B cell (primary cell): ENCODE data around the gene ABHD3. TPM values are rescaled to one million over a fixed set of nuclear protein-coding genes. Genes with fewer than 3 reads are reported as not detected.
"Not testable (repeated sequence)": the region's sequence is repeated elsewhere in the genome, so short reads cannot be mapped to it uniquely, and the experiment has no call there.

ENCODE experiments used
- ATAC-seq: fragments of 200-7000 bp; cut with Tn5 transposase; one replicate; pipeline ENCODE4 v1.10.0; 2021; ENCODE audit warnings: low read depth, mild to moderate bottlenecking, moderate number of reproducible peaks, moderate library complexity
- CTCF ChIA-PET: fragments of 350-600 bp; sonication (Branson Sonifier 250); formaldehyde crosslinking; loops from one replicate; lab custom pipeline; 2021; ENCODE audit warnings: antibody characterized with exemption, inconsistent platforms; lab: Charles Lee
- POLR2A ChIA-PET: fragments of 350-600 bp; sonication (Branson Sonifier 250); formaldehyde crosslinking; loops from one replicate; lab custom pipeline; 2021; ENCODE audit warnings: antibody characterized with exemption; lab: Charles Lee
- DNase-seq: peaks from one replicate; pipeline ENCODE4 v3.0.0; 2013
- H2AFZ ChIP-seq: 2 replicates; pipeline ENCODE4 v1.6.1; 2012; ENCODE audit warnings: mild to moderate bottlenecking, low read depth, low read length; ENCODE audit not compliant: insufficient read depth, poor library complexity, severe bottlenecking
- H3K27ac ChIP-seq, 2 donors: 1 replicate in 1 of 2; 2 replicates in 1 of 2; pipeline ENCODE4 v1.5.1; 2012 to 2013; ENCODE audit warnings: low read length in 2 of 2, mild to moderate bottlenecking in 2 of 2, moderate library complexity in 1 of 2
- H3K27me3 ChIP-seq, 4 experiments: fragments of 200-600 bp in 1 of 4; sonication (generic) in 1 of 4; replicated peaks in 1 of 4; 1 replicate in 2 of 4; 2 replicates in 2 of 4; pipeline versions ENCODE4 v1.6.1 to v1.7.0; 2013 to 2016; ENCODE audit warnings: low read length in 3 of 4, mild to moderate bottlenecking in 2 of 4, mixed read lengths in 1 of 4, moderate library complexity in 1 of 4; ENCODE audit not compliant: insufficient read depth in 4 of 4, control insufficient read depth in 3 of 4; ENCODE audit errors: control extremely low read depth in 1 of 4
- H3K36me3 ChIP-seq, 2 experiments: replicated peaks in 1 of 2; 1 replicate in 1 of 2; 2 replicates in 1 of 2; pipeline versions ENCODE4 v1.6.1 to v1.7.1; 2013; ENCODE audit warnings: low read length in 1 of 2; ENCODE audit not compliant: insufficient read depth in 2 of 2, control insufficient read depth in 1 of 2; ENCODE audit errors: control extremely low read depth in 1 of 2, extremely low read depth in 1 of 2
- H3K4me1 ChIP-seq, 2 donors: fragments of 200-600 bp in 1 of 2; sonication (generic) in 1 of 2; 1 replicate in 1 of 2; 2 replicates in 1 of 2; pipeline versions ENCODE4 v1.5.1 to v1.6.1; 2013 to 2017; ENCODE audit warnings: low read length in 2 of 2; ENCODE audit not compliant: control insufficient read depth in 2 of 2, insufficient read depth in 2 of 2
- H3K4me2 ChIP-seq: replicated peaks from 2 replicates; pipeline ENCODE3; 2012; ENCODE audit warnings: mild to moderate bottlenecking, low read depth, low read length; ENCODE audit not compliant: poor library complexity, severe bottlenecking
- H3K4me3 ChIP-seq, 5 experiments: fragments of 200-600 bp in 1 of 5; sonication (generic) in 1 of 5; 1 replicate in 3 of 5; 2 replicates in 2 of 5; pipeline versions ENCODE4 v1.5.1 to v1.7.0; 2011 to 2016; ENCODE audit warnings: low read length in 4 of 5, mild to moderate bottlenecking in 4 of 5, low read depth in 2 of 5, control low read depth in 1 of 5, moderate library complexity in 1 of 5; ENCODE audit not compliant: insufficient read depth in 1 of 5; ENCODE audit errors: control extremely low read depth in 1 of 5, extremely low read depth in 1 of 5
- H3K79me2 ChIP-seq: fragments of 200-600 bp; sonication (generic); one replicate; pipeline ENCODE4 v1.6.0; 2016; ENCODE audit warnings: low read length; ENCODE audit not compliant: control insufficient read depth, insufficient read depth
- H3K9ac ChIP-seq: fragments of 200-600 bp; sonication (generic); 2 replicates; pipeline ENCODE4 v1.6.1; 2017; ENCODE audit warnings: mild to moderate bottlenecking, low read length, moderate library complexity
- H3K9me3 ChIP-seq, 3 donors: one replicate each; pipeline versions ENCODE4 v1.6.1 to v1.7.1; 2013; ENCODE audit warnings: low read length in 2 of 3; ENCODE audit not compliant: control insufficient read depth in 2 of 3, insufficient read depth in 1 of 3; ENCODE audit errors: control extremely low read depth in 1 of 3
- H4K20me1 ChIP-seq: 2 replicates; pipeline ENCODE4 v1.6.0; 2012; ENCODE audit warnings: mild to moderate bottlenecking, low read length; ENCODE audit not compliant: insufficient read depth, control insufficient read depth, poor library complexity, severe bottlenecking
- H3K27ac Mint-ChIP-seq: one replicate; pipeline ENCODE4 v1.8.0; 2021; ENCODE audit warnings: mixed read lengths
- H3K27me3 Mint-ChIP-seq: one replicate; pipeline ENCODE4 v1.8.0; 2021; ENCODE audit warnings: mixed read lengths
- H3K4me1 Mint-ChIP-seq: one replicate; pipeline ENCODE4 v1.8.0; 2021; ENCODE audit warnings: mixed read lengths
- H3K4me3 Mint-ChIP-seq: one replicate; pipeline ENCODE4 v1.8.0; 2021; ENCODE audit warnings: mixed read lengths
- H3K9me3 Mint-ChIP-seq: one replicate; pipeline ENCODE4 v1.8.0; 2022; ENCODE audit warnings: mixed read lengths; ENCODE audit not compliant: insufficient read depth
- CTCF ChIP-seq: fragments of 200-600 bp; IDR thresholded peaks from one replicate; pipeline ENCODE4 v1.8.0; 2022; ENCODE audit warnings: antibody characterized with exemption, mild to moderate bottlenecking
- EZH2 ChIP-seq: IDR thresholded peaks from 2 replicates; pipeline ENCODE4 v1.6.1; 2012; ENCODE audit warnings: borderline replicate concordance, low read depth, mild to moderate bottlenecking, moderate library complexity, low read length; ENCODE audit not compliant: insufficient read depth, poor library complexity, severe bottlenecking
- WGBS: methylation state at CpG from one replicate; pipeline ENCODE4 v1.1.5; 2013; ENCODE audit warnings: missing lambda C conversion rate; ENCODE audit not compliant: insufficient coverage; 5-methylcytosine and 5-hydroxymethylcytosine counted together
- intact Hi-C: fragments of 100-400 bp; cut with micrococcal nuclease; formaldehyde crosslinking; loops from one replicate; pipeline ENCODE4 v1.10.0; 2022
- polyA plus RNA-seq: library from polyadenylated mRNA; depleted of rRNA; stranded (reverse); fragments of >200 nt; gene quantifications from 2 replicates; pipeline ENCODE4 v1.2.3, GENCODE V29; 2012
- total RNA-seq, 2 donors: library from RNA; stranded (reverse); fragments of 120-200 nt in 1 of 2; gene quantifications; 1 replicate in 1 of 2; 2 replicates in 1 of 2; pipeline versions ENCODE4 v1.2.3 to v1.2.4, GENCODE V29; 2013 to 2022

The ABHD3 gene
- total and polyA plus RNA-seq, 2 donors (not counting 1 experiment from before 2014, with no cell fraction given) = 24.7 to 27.6 TPM

DNA sequence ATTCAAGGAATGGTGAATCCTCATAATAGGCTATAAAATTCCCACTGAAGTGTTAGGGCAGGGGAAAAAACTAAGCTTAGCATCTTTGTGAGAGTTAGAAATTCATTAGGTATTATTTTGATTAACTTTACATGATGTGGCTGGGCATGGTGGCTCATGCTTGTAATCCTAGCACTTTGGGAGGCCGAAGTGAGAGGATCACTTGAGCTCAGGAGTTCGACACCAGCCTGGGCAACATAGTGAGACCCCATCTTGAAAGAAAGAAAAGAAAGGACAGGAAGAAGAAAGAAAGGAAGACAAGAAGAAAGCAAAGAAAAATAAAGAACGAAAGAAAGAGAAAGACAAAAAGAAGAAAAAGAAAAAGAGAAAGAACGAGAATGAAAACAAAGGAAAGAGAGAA is 52.5 kb downstream of the ABHD3 start:
- no peak for DNase-seq
- WGBS = 97% methylated on average over 4 of the region's 4 CpGs
- intact Hi-C loops = no loop called here
- TF ChIP-seq EZH2 (no peak), CTCF (peak; percentile 12)
- Histone ChIP-seq H3K9me3 (peaks cover 0 to 3% (median 0%) of the 10 kb centered on the region in 3 donors), H3K4me3 (no peak overlapping the region), H4K20me1 (no peaks in the 10 kb centered on the region), H3K27ac (no peak overlapping the region), H3K36me3 (peaks cover 2 to 7% of the 10 kb centered on the region in 2 experiments), H3K4me2 (no peak overlapping the region), H2AFZ (no peak overlapping the region), H3K9ac (no peak overlapping the region), H3K27me3 (no peaks in the 10 kb centered on the region), H3K79me2 (no peaks in the 10 kb centered on the region), H3K4me1 (no peaks in the 10 kb centered on the region)
- Mint-ChIP-seq H3K9me3 (no peaks in the 10 kb centered on the region), H3K4me1 (no peaks in the 10 kb centered on the region), H3K27me3 (no peaks in the 10 kb centered on the region), H3K27ac (no peak overlapping the region), H3K4me3 (no peak overlapping the region)
- ChIA-PET POLR2A (no interaction called here), CTCF (no interaction called here)
- no peak for ATAC-seq

DNA sequence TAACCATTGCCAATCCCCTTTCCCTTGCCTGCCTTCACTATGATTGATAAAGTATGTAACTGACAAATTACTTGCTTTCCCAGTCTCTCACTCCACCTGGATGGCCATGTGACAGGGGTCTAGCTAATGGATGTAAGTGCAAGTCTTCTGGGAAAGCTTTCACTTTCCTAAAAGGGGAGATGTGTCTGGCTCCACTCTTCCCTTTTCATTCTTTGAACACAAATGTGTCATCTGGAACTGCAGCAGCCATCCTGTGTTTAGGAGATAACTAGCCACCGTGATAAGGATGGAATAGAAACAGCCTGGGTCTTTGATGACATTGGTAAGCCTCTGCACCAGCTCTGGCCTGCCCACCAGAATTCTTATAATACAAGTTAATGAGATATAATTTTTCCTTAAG is 54.3 kb downstream of the ABHD3 start:
- TF ChIP-seq EZH2 (no peak), CTCF (no peak)
- Mint-ChIP-seq H3K4me3 (no peak overlapping the region), H3K4me1 (no peaks in the 10 kb centered on the region), H3K27me3 (no peaks in the 10 kb centered on the region), H3K27ac (no peak overlapping the region), H3K9me3 (no peaks in the 10 kb centered on the region)
- no peak overlapping the region for H3K4me2 ChIP-seq
- H3K9ac ChIP-seq = no peak overlapping the region
- no peak overlapping the region for H3K4me3 ChIP-seq
- H3K79me2 ChIP-seq = no peaks in the 10 kb centered on the region
- ChIA-PET POLR2A (interaction anchor here (0.6 kb wide), 1 partner anchor 97 kb away, joined by 3 read pairs; no protein-coding TSS in a partner anchor), CTCF (no interaction called here)
- no peaks in the 10 kb centered on the region for H3K4me1 ChIP-seq
- intact Hi-C loops = no loop called here
- DNase-seq = no peak
- peaks cover 0 to 5% of the 10 kb centered on the region in 2 experiments for H3K36me3 ChIP-seq
- no peaks in the 10 kb centered on the region for H3K27me3 ChIP-seq
- no peak for ATAC-seq
- H2AFZ ChIP-seq = no peak overlapping the region
- H4K20me1 ChIP-seq = no peaks in the 10 kb centered on the region
- peaks cover 0 to 3% (median 0%) of the 10 kb centered on the region in 3 donors for H3K9me3 ChIP-seq
- WGBS = no CpG with 5 or more reads among the region's 1 CpG
- H3K27ac ChIP-seq = no peak overlapping the region

- H3K79me2 ChIP-seq, H3K4me1 ChIP-seq, H3K27me3 Mint-ChIP-seq, H3K9me3 ChIP-seq, DNase-seq, H3K27ac ChIP-seq, H3K27me3 ChIP-seq, H3K27ac Mint-ChIP-seq, H3K9me3 Mint-ChIP-seq, H3K4me3 Mint-ChIP-seq, H3K36me3 ChIP-seq, H3K4me3 ChIP-seq, ATAC-seq, H4K20me1 ChIP-seq, H2AFZ ChIP-seq, H3K4me2 ChIP-seq, H3K9ac ChIP-seq: not testable (repeated sequence)
- ChIA-PET CTCF (interaction anchor here (1.2 to 1.4 kb wide), 2 partner anchors 9 to 42 kb away, joined by 3 read pairs; no protein-coding TSS in a partner anchor), POLR2A (interaction anchor here (0.7 kb wide), 1 partner anchor 100 kb away, joined by 6 read pairs; no protein-coding TSS in a partner anchor)
- 100% methylated on average over 1 of the region's 5 CpGs for WGBS
- intact Hi-C loops = loop anchor here (5.0 kb wide), 1 partner anchor 42 kb away; no protein-coding TSS in a partner anchor
- peaks cover 13% of the 10 kb centered on the region for H3K4me1 Mint-ChIP-seq
These were observed 64.2 kb downstream of the ABHD3 start for GRCh38 chr18:21640375-21640774.
